ES-I3 (cell line): Measurements from ENCODE around the gene TEX54.
"Not testable (repeated sequence)": the region's sequence is repeated elsewhere in the genome, so short reads cannot be mapped to it uniquely, and the experiment has no call there.

ENCODE experiments used
- H3K36me3 ChIP-seq: 2 replicates; pipeline ENCODE4 v1.6.1; 2013; ENCODE audit warnings: mild to moderate bottlenecking, low read length, control low read depth, moderate library complexity; ENCODE audit not compliant: insufficient read depth
- H3K4me1 ChIP-seq: 2 replicates; pipeline ENCODE4 v1.6.1; 2013; ENCODE audit warnings: mild to moderate bottlenecking, control low read depth, low read length; ENCODE audit not compliant: insufficient read depth
- H3K9ac ChIP-seq: 2 replicates; pipeline ENCODE4 v1.6.1; 2013; ENCODE audit warnings: low read depth, mild to moderate bottlenecking, low read length, moderate library complexity
- H3K9me3 ChIP-seq: 2 replicates; pipeline ENCODE4 v1.6.1; 2013; ENCODE audit warnings: mild to moderate bottlenecking, low read length, moderate library complexity; ENCODE audit not compliant: control insufficient read depth, insufficient read depth

TEX54 gene

GRCh38 chr11:62860835-62861563, 28.4 kb upstream of the TEX54 start:
- Histone ChIP-seq H3K9ac (no peak overlapping the region), H3K9me3 (no peaks in the 10 kb centered on the region), H3K4me1 (peaks cover 33% of the 10 kb centered on the region), H3K36me3 (peaks cover 12% of the 10 kb centered on the region)

- Histone ChIP-seq H3K4me1 (peaks cover 33% of the 10 kb centered on the region), H3K36me3 (peaks cover 24% of the 10 kb centered on the region)
- H3K9ac ChIP-seq, H3K9me3 ChIP-seq: not testable (repeated sequence)
These were observed 26.7 kb upstream of the TEX54 start for GRCh38 chr11:62859281-62859703.

GRCh38 chr11:62858201-62858600, 25.6 kb upstream of the TEX54 start:
- Histone ChIP-seq H3K9me3 (no peaks in the 10 kb centered on the region), H3K4me1 (peaks cover 29% of the 10 kb centered on the region), H3K9ac (peak overlapping the region; percentile 71), H3K36me3 (peaks cover 27% of the 10 kb centered on the region)

GRCh38 chr11:62857541-62857982, 24.9 kb upstream of the TEX54 start:
- Histone ChIP-seq H3K4me1 (peaks cover 24% of the 10 kb centered on the region), H3K9ac (peak overlapping the region; percentile 71)

GRCh38 chr11:62856333-62856895, 23.8 kb upstream of the TEX54 start:
- peak overlapping the region; percentile 71 for H3K9ac ChIP-seq
- peaks cover 15% of the 10 kb centered on the region for H3K4me1 ChIP-seq
- peaks cover 38% of the 10 kb centered on the region for H3K36me3 ChIP-seq
- no peaks in the 10 kb centered on the region for H3K9me3 ChIP-seq

More at GRCh38 chr11:62857541-62857982, 24.9 kb upstream of the TEX54 start:
- no peaks in the 10 kb centered on the region for H3K9me3 ChIP-seq
- H3K36me3 ChIP-seq = peaks cover 31% of the 10 kb centered on the region

- peaks cover 9% of the 10 kb centered on the region; the same call in 1 of the 2 replicates for H3K4me1 ChIP-seq
- H3K9ac ChIP-seq = peak overlapping the region; percentile 86
- H3K9me3 ChIP-seq = no peaks in the 10 kb centered on the region
- peaks cover 38% of the 10 kb centered on the region for H3K36me3 ChIP-seq
These were observed 23.1 kb upstream of the TEX54 start for GRCh38 chr11:62855571-62856332.

- Histone ChIP-seq H3K36me3 (peaks cover 38% of the 10 kb centered on the region), H3K9me3 (no peaks in the 10 kb centered on the region), H3K4me1 (peaks cover 8% of the 10 kb centered on the region; the same call in 1 of the 2 replicates), H3K9ac (peak overlapping the region; percentile 86)
These were observed 22.4 kb upstream of the TEX54 start for GRCh38 chr11:62854825-62855570.

GRCh38 chr11:62854013-62854824, 21.6 kb upstream of the TEX54 start:
- peaks cover 36% of the 10 kb centered on the region for H3K36me3 ChIP-seq
- peak overlapping the region; percentile 86 for H3K9ac ChIP-seq
- H3K9me3 ChIP-seq = no peaks in the 10 kb centered on the region
- 0 out of 2 replicates have a peak, but pooled peaks cover 3% of the 10 kb centered on the region for H3K4me1 ChIP-seq

- no peaks in the 10 kb centered on the region for H3K9me3 ChIP-seq
- peak overlapping the region; percentile 86 for H3K9ac ChIP-seq
- H3K4me1 ChIP-seq = 0 out of 2 replicates have a peak, but pooled peaks cover 3% of the 10 kb centered on the region
- peaks cover 36% of the 10 kb centered on the region for H3K36me3 ChIP-seq
These were observed 20.8 kb upstream of the TEX54 start for GRCh38 chr11:62853279-62853965.

GRCh38 chr11:62852523-62853188, 20.0 kb upstream of the TEX54 start:
- H3K4me1 ChIP-seq = 0 out of 2 replicates have a peak, but pooled peaks cover 3% of the 10 kb centered on the region
- peak overlapping the region; percentile 86; the same call in 1 of the 2 replicates for H3K9ac ChIP-seq
- peaks cover 36% of the 10 kb centered on the region for H3K36me3 ChIP-seq
- no peaks in the 10 kb centered on the region for H3K9me3 ChIP-seq

- Histone ChIP-seq H3K36me3 (peaks cover 36% of the 10 kb centered on the region), H3K9ac (no peak overlapping the region), H3K9me3 (no peaks in the 10 kb centered on the region), H3K4me1 (0 out of 2 replicates have a peak, but pooled peaks cover 3% of the 10 kb centered on the region)
These were observed 19.3 kb upstream of the TEX54 start for GRCh38 chr11:62851807-62852522.
